ENCODE data around the gene HYI.

- no peak for TF ChIP-seq CTCF (IDR thresholded peaks at IDR 0.05)
- TF ChIP-seq POLR2A (IDR thresholded peaks at IDR 0.05) = no peak
Observed at GRCh38 chr1:43449708-43450069, 4.0 kb downstream of the HYI start.

Measured in lower leg skin (tissue), 3 donors.